ENCODE data around the gene FGD1. TPM values are rescaled to one million over a fixed set of nuclear protein-coding genes. Genes with fewer than 3 reads are reported as not detected.

FGD1 gene
- total and polyA plus RNA-seq, 2 of the 4 experiments (the other 2 are of a cell fraction): 2.0 to 12.3 TPM

DNA sequence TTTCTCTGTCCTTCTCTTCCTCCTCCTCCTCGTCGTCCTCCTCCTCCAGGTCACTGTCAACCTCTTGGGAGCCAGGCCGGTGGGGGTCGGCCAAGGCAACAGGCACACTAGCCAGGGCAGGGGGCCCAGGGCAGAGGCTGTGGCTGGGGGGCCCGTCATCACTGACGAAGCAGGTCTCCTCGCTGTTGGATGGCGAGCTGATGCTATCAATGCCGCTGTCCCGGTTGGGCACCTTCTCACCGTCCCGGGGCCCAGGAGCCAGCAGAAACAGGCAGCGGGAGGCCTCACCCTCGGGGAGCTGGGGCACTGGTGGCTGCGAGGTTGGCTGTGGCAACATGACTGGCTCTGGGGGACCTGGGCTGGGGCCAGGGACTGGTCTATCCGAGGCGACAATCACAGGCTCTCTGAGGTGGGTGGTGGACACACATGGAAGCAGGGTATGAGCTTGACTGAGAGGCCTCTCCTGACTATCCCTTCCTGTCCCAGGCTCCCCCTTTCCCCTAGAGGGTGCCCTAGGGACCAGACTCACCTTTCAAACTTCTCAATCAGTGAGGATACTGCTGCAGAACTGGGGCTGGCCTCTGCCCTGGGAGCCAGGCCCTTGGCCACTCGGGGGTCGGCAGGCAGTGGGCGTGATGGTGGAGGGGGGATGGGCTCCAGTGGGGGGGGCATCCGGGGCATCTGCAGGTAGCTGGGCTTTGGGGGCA, 25.8 kb downstream of the FGD1 start:
- BruUV-seq (replicated peaks): no TSS peak
- H3K4ac ChIP-seq (ENCODE audit: low read depth, low read length): no peak overlapping the region
- peaks cover 15% of the 10 kb centered on the region for H4K20me1 ChIP-seq (ENCODE audit: insufficient read depth, low read length)
- no peak overlapping the region for H2BK120ac ChIP-seq (ENCODE audit: low read depth, low read length)
- peaks cover 2% of the 10 kb centered on the region; the same call in 1 of the 2 replicates for H3K27me3 ChIP-seq (ENCODE audit: control insufficient read depth, insufficient read depth, low read length)
- H3K14ac ChIP-seq (replicated peaks; ENCODE audit: low read depth, low read length): no peak overlapping the region
- H2BK15ac ChIP-seq (ENCODE audit: low read depth, low read length): no peak overlapping the region
- no peak overlapping the region for H3K4me2 ChIP-seq (ENCODE audit: low read depth, low read length)
- no peak overlapping the region for H2BK20ac ChIP-seq (ENCODE audit: low read depth, low read length)
- intact Hi-C loops (cut with micrococcal nuclease) (no loop called here), in situ Hi-C loops (cut with MboI; ENCODE audit: low sequenced_read_pairs) (no loop called here), dilution Hi-C loops (cut with HindIII; ENCODE audit: low sequenced_read_pairs, unreplicated experiment) (no loop called here)
- no peak overlapping the region for H3K27ac ChIP-seq (ENCODE audit: insufficient read depth, low read length)
- H2AK5ac ChIP-seq (ENCODE audit: low read depth, low read length): no peak overlapping the region
- H4K91ac ChIP-seq (ENCODE audit: insufficient read depth, low read depth, low read length): no peak overlapping the region
- H3K36me3 ChIP-seq (ENCODE audit: control insufficient read depth, insufficient read depth, low read length): peaks cover 22% of the 10 kb centered on the region
- no peak overlapping the region for H4K5ac ChIP-seq (ENCODE audit: low read depth, low read length)
- no peak overlapping the region for H4K8ac ChIP-seq (ENCODE audit: low read depth in 2 of 2, low read length in 2 of 2)
- H3K4me1 ChIP-seq (ENCODE audit: control insufficient read depth, insufficient read depth, low read length): no peaks in the 10 kb centered on the region
- TF ChIP-seq BHLHE40 (IDR thresholded peaks at IDR 0.05; ENCODE audit: low read depth, low read length) (no peak), RAD21 (IDR thresholded peaks at IDR 0.05; ENCODE audit: low read length) (no peak), RCOR1 (IDR thresholded peaks at IDR 0.05; ENCODE audit: insufficient replicate concordance, low read length) (no peak), MXI1 (IDR thresholded peaks at IDR 0.05; ENCODE audit: borderline replicate concordance, low read depth, low read length) (no peak), POLR2A (IDR thresholded peaks at IDR 0.05; ENCODE audit: low read depth, low read length) (no peak), MAZ (IDR thresholded peaks at IDR 0.05; ENCODE audit: borderline replicate concordance, low read depth, low read length) (no peak), SMC3 (IDR thresholded peaks at IDR 0.05; ENCODE audit: low read depth, low read length) (no peak), MAFK (IDR thresholded peaks at IDR 0.05; ENCODE audit: low read depth, low read length) (no peak), FOS (IDR thresholded peaks at IDR 0.05; ENCODE audit: low read depth, low read length) (no peak), CEBPB (IDR thresholded peaks at IDR 0.05; ENCODE audit: low read depth, low read length) (no peak), CHD1 (IDR thresholded peaks at IDR 0.05; ENCODE audit: low read depth, low read length) (no peak), RFX5 (IDR thresholded peaks at IDR 0.05; ENCODE audit: low read depth, low read length) (no peak)
- TF ChIP-seq, protein P1, sequence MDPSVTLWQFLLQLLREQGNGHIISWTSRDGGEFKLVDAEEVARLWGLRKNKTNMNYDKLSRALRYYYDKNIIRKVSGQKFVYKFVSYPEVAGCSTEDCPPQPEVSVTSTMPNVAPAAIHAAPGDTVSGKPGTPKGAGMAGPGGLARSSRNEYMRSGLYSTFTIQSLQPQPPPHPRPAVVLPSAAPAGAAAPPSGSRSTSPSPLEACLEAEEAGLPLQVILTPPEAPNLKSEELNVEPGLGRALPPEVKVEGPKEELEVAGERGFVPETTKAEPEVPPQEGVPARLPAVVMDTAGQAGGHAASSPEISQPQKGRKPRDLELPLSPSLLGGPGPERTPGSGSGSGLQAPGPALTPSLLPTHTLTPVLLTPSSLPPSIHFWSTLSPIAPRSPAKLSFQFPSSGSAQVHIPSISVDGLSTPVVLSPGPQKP (IDR thresholded peaks at IDR 0.05; ENCODE audit: borderline replicate concordance, low read depth, low read length): no peak
- TF ChIP-seq, protein P2, sequence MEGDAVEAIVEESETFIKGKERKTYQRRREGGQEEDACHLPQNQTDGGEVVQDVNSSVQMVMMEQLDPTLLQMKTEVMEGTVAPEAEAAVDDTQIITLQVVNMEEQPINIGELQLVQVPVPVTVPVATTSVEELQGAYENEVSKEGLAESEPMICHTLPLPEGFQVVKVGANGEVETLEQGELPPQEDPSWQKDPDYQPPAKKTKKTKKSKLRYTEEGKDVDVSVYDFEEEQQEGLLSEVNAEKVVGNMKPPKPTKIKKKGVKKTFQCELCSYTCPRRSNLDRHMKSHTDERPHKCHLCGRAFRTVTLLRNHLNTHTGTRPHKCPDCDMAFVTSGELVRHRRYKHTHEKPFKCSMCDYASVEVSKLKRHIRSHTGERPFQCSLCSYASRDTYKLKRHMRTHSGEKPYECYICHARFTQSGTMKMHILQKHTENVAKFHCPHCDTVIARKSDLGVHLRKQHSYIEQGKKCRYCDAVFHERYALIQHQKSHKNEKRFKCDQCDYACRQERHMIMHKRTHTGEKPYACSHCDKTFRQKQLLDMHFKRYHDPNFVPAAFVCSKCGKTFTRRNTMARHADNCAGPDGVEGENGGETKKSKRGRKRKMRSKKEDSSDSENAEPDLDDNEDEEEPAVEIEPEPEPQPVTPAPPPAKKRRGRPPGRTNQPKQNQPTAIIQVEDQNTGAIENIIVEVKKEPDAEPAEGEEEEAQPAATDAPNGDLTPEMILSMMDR (conservative IDR thresholded peaks at IDR 0.05; ENCODE audit: low read depth, low read length): no peak
- TF ChIP-seq, protein P3, sequence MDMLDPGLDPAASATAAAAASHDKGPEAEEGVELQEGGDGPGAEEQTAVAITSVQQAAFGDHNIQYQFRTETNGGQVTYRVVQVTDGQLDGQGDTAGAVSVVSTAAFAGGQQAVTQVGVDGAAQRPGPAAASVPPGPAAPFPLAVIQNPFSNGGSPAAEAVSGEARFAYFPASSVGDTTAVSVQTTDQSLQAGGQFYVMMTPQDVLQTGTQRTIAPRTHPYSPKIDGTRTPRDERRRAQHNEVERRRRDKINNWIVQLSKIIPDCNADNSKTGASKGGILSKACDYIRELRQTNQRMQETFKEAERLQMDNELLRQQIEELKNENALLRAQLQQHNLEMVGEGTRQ (IDR thresholded peaks at IDR 0.05; ENCODE audit: low read depth, low read length): no peak
- H3K9ac ChIP-seq (ENCODE audit: low read depth, low read length): no peak overlapping the region
- H2AFZ ChIP-seq (replicated peaks; ENCODE audit: low read length, poor library complexity): no peak overlapping the region
- H3K79me1 ChIP-seq (ENCODE audit: low read depth in 1 of 2, low read length in 2 of 2): peaks cover 6 to 23% of the 10 kb centered on the region in 2 experiments; a peak in 2 of 4 replicates
- no peak overlapping the region for H2BK5ac ChIP-seq (ENCODE audit: low read depth, low read length, poor library complexity, severe bottlenecking)
- CTCF ChIA-PET: no interaction called here
- H2AK9ac ChIP-seq (replicated peaks; ENCODE audit: low read depth, low read length, poor library complexity): no peak overlapping the region
- POLR2A ChIA-PET (ENCODE audit: unreplicated experiment): no interaction called here
- H3K9me3 ChIP-seq (ENCODE audit: control insufficient read depth, insufficient read depth, low read length): 0 out of 2 replicates have a peak, but pooled peaks cover 1% of the 10 kb centered on the region
- WGBS, 2 experiments (ENCODE audit: extremely low coverage in 2 of 2, insufficient read length in 1 of 2): 87% methylated on average over 10 of the region's 21 CpGs; no CpG with 5 or more reads in 1 of the 2 experiments
- H3K23ac ChIP-seq (ENCODE audit: low read depth, low read length): no peak overlapping the region
- DNase-seq (no peak), ATAC-seq (ENCODE audit: low read depth) (no peak)
- H3K9me1 ChIP-seq (ENCODE audit: insufficient read depth, low read length): peaks cover 6% of the 10 kb centered on the region; the same call in 1 of the 2 replicates
- H3K18ac ChIP-seq (ENCODE audit: low read depth, low read length): no peak overlapping the region
- no peak overlapping the region for H3K4me3 ChIP-seq (ENCODE audit: insufficient read depth, low read depth, low read length)
- H3K56ac ChIP-seq (ENCODE audit: extremely low read depth, insufficient read depth, low read length): no peak overlapping the region
